Measurements from ENCODE around the gene NDUFC2. TPM values are rescaled to one million over a fixed set of nuclear protein-coding genes. Genes with fewer than 3 reads are reported as not detected.
"Not testable (repeated sequence)": the region's sequence is repeated elsewhere in the genome, so short reads cannot be mapped to it uniquely, and the experiment has no call there.

Gene NDUFC2
- total and polyA plus RNA-seq, 3 donors from 2014 or later: 94.7 to 210 (median 105) TPM

DNA sequence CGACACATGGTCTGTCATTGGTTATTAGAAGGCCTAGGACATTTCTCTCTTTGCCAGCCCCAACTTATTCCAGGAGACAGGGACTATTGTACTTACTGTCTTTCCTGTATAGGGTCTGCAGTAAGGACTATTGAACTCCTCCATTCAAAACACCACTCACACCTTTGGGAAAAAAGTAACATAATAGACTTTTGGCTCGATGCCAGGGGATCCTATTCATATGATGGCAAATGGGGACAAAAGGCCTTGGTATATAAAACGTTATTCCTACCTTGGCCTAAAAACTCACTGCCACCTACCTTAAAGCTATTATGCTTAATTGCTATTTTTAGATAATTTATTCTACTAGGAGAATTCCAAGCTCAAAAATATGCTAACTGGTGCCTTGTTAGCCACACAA, 6.3 kb upstream of the NDUFC2 start:
- WGBS, 2 donors: 66 to 73% methylated on average over 3 of the region's 3 CpGs
- no peaks in the 10 kb centered on the region for H3K27me3 ChIP-seq

DNA sequence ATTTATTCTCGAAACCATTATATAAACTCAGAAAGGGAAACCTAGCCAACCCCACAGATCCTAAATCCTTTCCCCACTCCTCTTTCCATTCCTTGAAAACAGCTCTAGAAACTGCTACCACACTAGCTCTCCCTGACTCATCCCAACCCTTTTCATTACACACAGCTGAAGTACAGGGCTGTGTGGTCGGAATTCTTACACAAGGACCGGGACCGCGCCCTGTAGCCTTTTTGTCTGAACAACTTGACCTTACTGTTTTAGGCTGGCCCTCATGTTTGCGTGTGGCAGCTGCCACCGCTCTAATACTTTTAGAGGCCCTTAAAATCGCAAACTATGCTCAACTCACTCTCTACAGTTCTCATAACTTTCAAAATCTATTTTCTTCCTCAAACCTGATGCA, 4.8 kb upstream of the NDUFC2 start:
- H3K36me3 ChIP-seq (ENCODE audit: low read depth, missing control alignments); H3K9me3 ChIP-seq; intact Hi-C loops (cut with DNase I; ENCODE audit: low total_unique reads); DNase-seq; H3K4me3 ChIP-seq; H3K27ac ChIP-seq; H3K27me3 ChIP-seq; H3K4me1 ChIP-seq: not testable (repeated sequence)
- 86 to 96% methylated on average over 8 of the region's 8 CpGs for WGBS, 2 donors

More for the DNA sequence above, 6.3 kb upstream of the NDUFC2 start:
- Histone ChIP-seq H3K9me3 (no peaks in the 10 kb centered on the region), H3K4me1 (no peaks in the 10 kb centered on the region), H3K36me3 (ENCODE audit: low read depth, missing control alignments) (no peaks in the 10 kb centered on the region), H3K4me3 (no peak overlapping the region), H3K27ac (no peak overlapping the region)
- TF ChIP-seq POLR2A (IDR thresholded peaks at IDR 0.05): no peak
- TF ChIP-seq, protein P1, sequence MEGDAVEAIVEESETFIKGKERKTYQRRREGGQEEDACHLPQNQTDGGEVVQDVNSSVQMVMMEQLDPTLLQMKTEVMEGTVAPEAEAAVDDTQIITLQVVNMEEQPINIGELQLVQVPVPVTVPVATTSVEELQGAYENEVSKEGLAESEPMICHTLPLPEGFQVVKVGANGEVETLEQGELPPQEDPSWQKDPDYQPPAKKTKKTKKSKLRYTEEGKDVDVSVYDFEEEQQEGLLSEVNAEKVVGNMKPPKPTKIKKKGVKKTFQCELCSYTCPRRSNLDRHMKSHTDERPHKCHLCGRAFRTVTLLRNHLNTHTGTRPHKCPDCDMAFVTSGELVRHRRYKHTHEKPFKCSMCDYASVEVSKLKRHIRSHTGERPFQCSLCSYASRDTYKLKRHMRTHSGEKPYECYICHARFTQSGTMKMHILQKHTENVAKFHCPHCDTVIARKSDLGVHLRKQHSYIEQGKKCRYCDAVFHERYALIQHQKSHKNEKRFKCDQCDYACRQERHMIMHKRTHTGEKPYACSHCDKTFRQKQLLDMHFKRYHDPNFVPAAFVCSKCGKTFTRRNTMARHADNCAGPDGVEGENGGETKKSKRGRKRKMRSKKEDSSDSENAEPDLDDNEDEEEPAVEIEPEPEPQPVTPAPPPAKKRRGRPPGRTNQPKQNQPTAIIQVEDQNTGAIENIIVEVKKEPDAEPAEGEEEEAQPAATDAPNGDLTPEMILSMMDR (IDR thresholded peaks at IDR 0.05): no peak
- intact Hi-C loops (cut with DNase I; ENCODE audit: low total_unique reads): no loop called here
- DNase-seq: no peak

DNA sequence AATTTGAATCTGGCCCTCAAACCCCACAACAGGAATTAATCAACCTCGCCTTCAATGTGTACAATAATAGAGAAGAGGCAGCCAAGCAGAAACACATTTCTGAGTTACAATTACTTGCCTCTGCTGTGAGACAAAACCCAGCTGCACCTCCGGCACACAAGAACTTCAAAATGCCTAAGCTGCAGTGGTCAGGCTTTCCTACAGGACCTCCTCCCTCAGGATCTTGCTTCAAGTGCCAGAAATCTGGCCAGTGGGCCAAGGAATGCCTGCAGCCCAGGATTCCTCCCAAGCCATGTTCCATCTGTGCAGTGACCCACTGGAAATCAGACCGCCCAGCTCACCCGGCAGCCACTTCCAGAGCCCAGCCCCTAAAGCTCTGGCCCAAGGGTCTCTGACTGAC, 3.4 kb upstream of the NDUFC2 start:
- TF ChIP-seq, protein P1 (IDR thresholded peaks at IDR 0.05): no peak
- DNase-seq: no peak
- 77 to 85% methylated on average over 4 of the region's 4 CpGs for WGBS, 2 donors
- Histone ChIP-seq H3K4me3 (no peak overlapping the region), H3K36me3 (ENCODE audit: low read depth, missing control alignments) (no peaks in the 10 kb centered on the region), H3K27ac (no peak overlapping the region), H3K9me3 (no peaks in the 10 kb centered on the region), H3K4me1 (peaks cover 7% of the 10 kb centered on the region), H3K27me3 (no peaks in the 10 kb centered on the region)
- intact Hi-C loops (cut with DNase I; ENCODE audit: low total_unique reads): no loop called here

DNA sequence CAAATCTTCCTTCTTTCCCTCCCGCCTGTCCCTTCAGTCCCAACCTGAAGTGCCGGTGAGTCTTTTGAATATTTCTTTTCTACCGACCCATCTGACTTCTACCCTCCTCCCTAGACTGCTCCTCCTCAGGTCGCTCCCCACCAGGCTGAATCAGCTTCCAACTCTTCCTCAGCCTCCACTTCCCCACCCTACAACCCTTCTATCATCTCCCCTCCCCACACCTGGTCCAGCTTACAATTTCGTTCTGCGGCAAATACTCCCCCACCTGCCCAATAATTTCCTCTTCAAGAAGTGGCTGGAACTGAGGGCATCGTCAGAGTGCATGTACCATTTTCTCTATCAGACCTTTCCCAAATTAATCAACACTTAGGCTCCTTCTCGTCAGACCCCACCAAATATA, 2.5 kb upstream of the NDUFC2 start:
- H3K4me3 ChIP-seq: no peak overlapping the region
- intact Hi-C loops (cut with DNase I; ENCODE audit: low total_unique reads): no loop called here
- TF ChIP-seq POLR2A (IDR thresholded peaks at IDR 0.05): no peak
- TF ChIP-seq, protein P1 (IDR thresholded peaks at IDR 0.05): no peak
- no peaks in the 10 kb centered on the region for H3K9me3 ChIP-seq
- peaks cover 15% of the 10 kb centered on the region for H3K4me1 ChIP-seq
- H3K27me3 ChIP-seq: no peaks in the 10 kb centered on the region
- DNase-seq: no peak
- 77 to 82% methylated on average over 8 of the region's 8 CpGs for WGBS, 2 donors
- no peak overlapping the region for H3K27ac ChIP-seq
- H3K36me3 ChIP-seq (ENCODE audit: low read depth, missing control alignments): no peaks in the 10 kb centered on the region

DNA sequence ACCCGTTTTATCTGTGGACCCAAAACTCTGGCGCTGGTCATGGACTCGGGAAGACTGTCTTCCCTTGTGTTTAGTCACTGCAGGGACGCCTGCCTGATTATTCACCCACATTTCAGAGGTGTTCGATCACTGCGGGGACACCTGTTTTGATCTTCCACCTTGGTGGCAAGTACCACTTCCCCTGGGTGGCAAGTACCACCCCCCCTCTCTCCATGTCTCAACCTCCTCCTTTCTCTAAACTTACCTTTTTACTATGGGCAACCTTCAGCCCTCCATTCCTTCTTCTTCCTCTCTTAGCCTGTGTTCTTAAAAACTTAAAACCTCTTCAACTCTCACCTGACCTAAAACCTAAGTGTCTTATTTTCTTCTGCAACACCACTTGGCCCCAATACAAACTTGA, 1.9 kb upstream of the NDUFC2 start:
- no peak for DNase-seq
- Histone ChIP-seq H3K27ac (no peak overlapping the region), H3K9me3 (no peaks in the 10 kb centered on the region), H3K4me3 (no peak overlapping the region), H3K27me3 (no peaks in the 10 kb centered on the region), H3K4me1 (peaks cover 15% of the 10 kb centered on the region), H3K36me3 (ENCODE audit: low read depth, missing control alignments) (no peaks in the 10 kb centered on the region)
- TF ChIP-seq POLR2A (IDR thresholded peaks at IDR 0.05): no peak
- TF ChIP-seq, protein P1 (IDR thresholded peaks at IDR 0.05): no peak
- intact Hi-C loops (cut with DNase I; ENCODE audit: low total_unique reads): no loop called here
- 81 to 93% methylated on average over 6 of the region's 6 CpGs for WGBS, 2 donors

Measured in testis (tissue), 3 donors.